Fibroblast of upper back skin (primary cell): Measurements from ENCODE around the gene FBF1.
"Not testable (repeated sequence)": the region's sequence is repeated elsewhere in the genome, so short reads cannot be mapped to it uniquely, and the experiment has no call there.

Experiments
- DNase-seq: peaks from one replicate; pipeline ENCODE4 v3.0.0-alpha.2; 2013

Gene FBF1

GRCh38 chr17:75940727-75941441 lies at the start of gene FBF1:
FBF1 (minus strand) TSS chr17:75941042; CDS start chr17:75938149, 2,893 bp downstream.
- DNase-seq = peak; percentile 91

GRCh38 chr17:75987041-75987440 lies 46.2 kb upstream of the FBF1 start:
- no peak for DNase-seq

- DNase-seq = no peak
Measured at GRCh38 chr17:75985986-75986385, 45.1 kb upstream of the FBF1 start.

GRCh38 chr17:75983501-75984181 lies 42.8 kb upstream of the FBF1 start:
- DNase-seq = no peak

GRCh38 chr17:75981019-75981615 lies 40.3 kb upstream of the FBF1 start:
- DNase-seq = no peak

- DNase-seq = no peak
Measured at GRCh38 chr17:75980188-75981018, 39.6 kb upstream of the FBF1 start.

- DNase-seq = peak; percentile 68
Measured at GRCh38 chr17:75979705-75980187, 38.9 kb upstream of the FBF1 start.

GRCh38 chr17:75978938-75979704 lies 38.3 kb upstream of the FBF1 start, which contains the start of the genes ACOX1 and TEN1:
ACOX1 (minus strand) TSS chr17:75979166; CDS start chr17:75979073, 93 bp downstream.
TEN1 (plus strand) TSS chr17:75979240; CDS start chr17:75986193, 6,953 bp downstream.
- DNase-seq = peak; percentile 97

- DNase-seq = no peak
Measured at GRCh38 chr17:75976175-75976848, 35.5 kb upstream of the FBF1 start.

GRCh38 chr17:75975757-75976174 lies 34.9 kb upstream of the FBF1 start:
- DNase-seq = no peak

- DNase-seq = not testable (repeated sequence)
Measured at GRCh38 chr17:75975187-75975586, 34.3 kb upstream of the FBF1 start.

- DNase-seq = no peak
Measured at GRCh38 chr17:75970626-75971025, 29.8 kb upstream of the FBF1 start.

- no peak for DNase-seq
Measured at GRCh38 chr17:75970011-75970523, 29.2 kb upstream of the FBF1 start.

GRCh38 chr17:75969044-75969443 lies 28.2 kb upstream of the FBF1 start:
- not testable (repeated sequence) for DNase-seq

GRCh38 chr17:75965468-75965867 lies 24.6 kb upstream of the FBF1 start:
- no peak for DNase-seq

- DNase-seq = no peak
Measured at GRCh38 chr17:75959839-75960511, 19.1 kb upstream of the FBF1 start.

- no peak for DNase-seq
Measured at GRCh38 chr17:75959051-75959838, 18.4 kb upstream of the FBF1 start.

- DNase-seq = peak; percentile 16
Measured at GRCh38 chr17:75950855-75951554, 10.2 kb upstream of the FBF1 start.

- DNase-seq = no peak
Measured at GRCh38 chr17:75950421-75950820, 9.6 kb upstream of the FBF1 start.
